NCI-H460 (cell line): ENCODE data around the gene SALL4. TPM values are rescaled to one million over a fixed set of nuclear protein-coding genes. Genes with fewer than 3 reads are reported as not detected.
"Not testable (repeated sequence)": the region's sequence is repeated elsewhere in the genome, so short reads cannot be mapped to it uniquely, and the experiment has no call there.

ENCODE experiments used
- DNase-seq: peaks from one replicate; pipeline ENCODE4 v3.0.0-alpha.2; 2016; ENCODE audit warnings: low read depth; ENCODE audit errors: extremely low read depth
- total RNA-seq: library from RNA; depleted of rRNA; stranded (reverse); fragments of >200 nt; shearing (Covaris generic); gene quantifications from 2 replicates; pipeline ENCODE4 v1.2.3, GENCODE V29; 2014

Gene SALL4
- total RNA-seq, 1 experiment from 2014 or later, result 2.3 TPM

- no peak for DNase-seq
Measured at GRCh38 chr20:51803148-51803854, 980 bp upstream of the SALL4 start.

GRCh38 chr20:51801823-51802123 is 548 bp downstream of the SALL4 start:
- no peak for DNase-seq

- DNase-seq, result no peak
Measured at GRCh38 chr20:51801122-51801822, 1.0 kb downstream of the SALL4 start.

DNA sequence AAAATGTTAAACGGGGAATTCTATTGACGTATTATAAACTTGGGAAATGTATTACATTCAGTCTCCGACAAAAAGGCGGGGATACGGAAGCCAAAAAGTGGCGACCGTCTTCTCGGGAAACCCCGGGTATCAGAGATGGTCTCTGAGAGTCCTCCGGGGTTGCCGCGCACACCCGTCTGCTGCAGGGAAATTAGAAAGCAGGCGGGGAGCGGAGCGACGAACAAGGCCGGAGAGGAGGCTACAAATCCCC is 1.5 kb downstream of the SALL4 start:
- no peak for DNase-seq

- peak; percentile 37 for DNase-seq
Measured at GRCh38 chr20:51800060-51800871, 2.1 kb downstream of the SALL4 start.

- DNase-seq, result no peak
Measured at GRCh38 chr20:51799401-51799860, 2.9 kb downstream of the SALL4 start.

DNA sequence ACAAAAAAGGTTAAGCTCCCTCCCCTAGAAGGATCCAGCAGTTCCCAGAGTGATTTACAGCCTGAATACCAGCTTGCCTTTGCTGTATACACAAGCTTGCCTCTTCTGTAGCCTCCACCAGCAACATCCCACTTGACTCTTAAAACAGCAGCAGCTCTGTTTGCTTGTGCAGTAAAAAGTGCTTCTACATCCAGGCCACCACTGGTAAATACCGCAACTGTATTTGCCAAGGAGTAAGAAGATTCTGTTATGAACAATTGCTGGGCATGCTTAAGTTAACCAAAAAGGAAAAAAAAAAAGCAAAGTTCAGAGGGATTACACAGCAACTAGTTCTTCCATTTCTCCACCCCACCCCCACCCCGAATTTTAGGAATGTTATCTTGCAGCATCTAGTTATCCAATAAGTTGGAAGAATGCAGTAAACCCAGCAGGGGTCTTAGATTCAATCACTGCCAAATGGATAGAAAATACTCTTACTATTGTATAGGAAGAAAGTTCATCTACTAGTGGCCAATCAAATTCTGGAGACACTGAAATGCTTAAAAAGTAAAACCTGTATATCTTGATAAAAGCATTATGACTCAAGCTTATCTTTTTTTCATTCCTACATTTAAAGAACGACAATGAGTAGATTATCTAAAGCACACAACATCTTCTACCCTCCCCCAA is 4.8 kb downstream of the SALL4 start:
- DNase-seq, result no peak

GRCh38 chr20:51796340-51796739 is 6.0 kb downstream of the SALL4 start:
- DNase-seq, result no peak

- DNase-seq, result no peak
Measured at GRCh38 chr20:51792960-51793359, 9.4 kb downstream of the SALL4 start.

DNA sequence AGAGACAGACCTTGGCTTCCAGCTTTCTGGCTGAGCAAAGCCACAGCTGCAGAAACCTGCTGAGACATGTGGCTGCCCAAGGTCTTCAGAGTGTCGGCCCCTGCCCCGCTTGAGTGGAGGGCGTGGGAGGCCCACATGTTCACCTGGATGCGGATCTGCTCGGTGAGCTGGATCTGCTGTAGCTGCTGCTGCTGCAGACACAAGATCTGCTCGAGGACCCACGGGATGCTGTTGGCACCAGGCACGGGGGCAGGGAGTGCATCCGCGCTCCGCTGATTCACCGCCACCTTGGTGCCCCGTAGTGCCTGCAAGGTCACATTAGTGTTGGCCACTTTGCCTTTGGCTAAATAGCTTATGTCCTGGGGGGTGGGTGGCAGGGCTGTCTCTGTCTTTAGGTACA is 10.7 kb downstream of the SALL4 start:
- DNase-seq, result no peak

DNA sequence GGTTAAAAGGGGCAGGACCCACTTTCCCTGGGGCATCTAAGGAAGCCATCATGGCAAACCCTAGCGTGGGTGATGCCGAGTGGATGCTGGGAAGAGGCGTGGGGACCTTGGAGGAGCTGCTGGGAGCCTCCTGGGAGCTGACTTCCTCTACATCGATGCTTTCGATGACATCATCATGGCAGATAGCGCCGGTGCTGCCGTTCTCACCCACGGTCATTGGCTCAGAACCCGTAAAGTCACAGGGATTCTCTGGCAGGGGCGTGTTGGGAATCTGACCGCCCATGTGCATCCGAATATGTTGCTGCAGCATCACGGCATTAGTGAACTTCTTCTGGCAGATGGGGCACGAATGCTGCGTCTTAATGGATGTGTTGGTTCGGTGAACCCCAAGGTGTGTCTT is 12.1 kb downstream of the SALL4 start:
- DNase-seq, result no peak

- no peak for DNase-seq
Measured at GRCh38 chr20:51789434-51789833, 12.9 kb downstream of the SALL4 start.

DNA sequence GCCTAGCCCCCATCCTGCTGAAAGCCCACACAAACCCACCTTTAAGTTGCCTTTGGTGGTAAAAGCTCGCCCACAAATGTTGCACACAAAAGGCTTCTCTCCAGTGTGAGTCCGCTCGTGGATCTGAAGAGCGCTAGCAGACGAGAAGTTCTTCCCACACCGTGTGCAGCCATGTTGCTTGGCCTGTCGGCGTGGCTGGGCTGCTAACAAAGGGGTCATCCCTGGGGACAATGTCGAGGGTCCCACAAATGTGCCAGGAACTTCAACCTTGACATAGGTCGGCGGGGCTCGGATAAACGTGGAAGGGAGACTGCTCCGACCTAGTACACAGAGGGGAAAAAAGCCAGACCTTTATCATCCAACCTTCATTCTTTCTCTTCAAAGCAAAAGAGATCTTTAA is 13.5 kb downstream of the SALL4 start:
- DNase-seq, result no peak

GRCh38 chr20:51784299-51784698 is 18.0 kb downstream of the SALL4 start:
- no peak for DNase-seq

- not testable (repeated sequence) for DNase-seq
Measured at GRCh38 chr20:51778229-51778759, 24.0 kb downstream of the SALL4 start.

DNA sequence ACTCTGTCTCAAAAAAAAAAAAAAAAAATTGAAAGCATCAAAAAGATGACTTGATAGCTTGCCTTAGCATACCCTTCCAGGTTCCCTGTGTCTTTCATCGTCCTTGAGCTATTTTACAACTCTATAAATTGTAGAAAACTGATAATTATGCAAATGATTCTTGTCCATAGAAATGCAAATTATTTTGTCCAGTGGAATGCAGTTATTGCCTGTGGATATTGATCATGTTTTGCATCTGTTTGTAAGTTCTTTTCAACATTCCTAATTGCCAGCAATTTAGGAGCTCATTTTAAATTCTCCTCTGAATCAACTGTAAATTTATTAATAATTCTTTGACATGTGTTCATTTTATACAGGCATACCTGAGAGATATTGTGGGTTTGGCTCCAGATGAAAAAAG is 27.1 kb downstream of the SALL4 start:
- DNase-seq, result no peak

GRCh38 chr20:51772236-51772635 is 30.1 kb downstream of the SALL4 start:
- DNase-seq, result no peak

GRCh38 chr20:51769976-51770615 is 32.2 kb downstream of the SALL4 start:
- DNase-seq, result peak; percentile 84

GRCh38 chr20:51768759-51769517 is 33.4 kb downstream of the SALL4 start:
- DNase-seq, result no peak
